Urothelium cell line (cell line): ENCODE measurements around the gene NR5A2.
"Not testable (repeated sequence)": the region's sequence is repeated elsewhere in the genome, so short reads cannot be mapped to it uniquely, and the experiment has no call there.

ENCODE experiments used
- DNase-seq: peaks from one replicate; pipeline ENCODE4 v3.0.0; 2011; ENCODE audit warnings: low spot score, mixed read lengths
- FAIRE-seq: peaks from 2 replicates; lab custom pipeline; 2011; peaks lifted over from hg19 to GRCh38; lab: Jason Lieb, UNC

The NR5A2 gene

DNA sequence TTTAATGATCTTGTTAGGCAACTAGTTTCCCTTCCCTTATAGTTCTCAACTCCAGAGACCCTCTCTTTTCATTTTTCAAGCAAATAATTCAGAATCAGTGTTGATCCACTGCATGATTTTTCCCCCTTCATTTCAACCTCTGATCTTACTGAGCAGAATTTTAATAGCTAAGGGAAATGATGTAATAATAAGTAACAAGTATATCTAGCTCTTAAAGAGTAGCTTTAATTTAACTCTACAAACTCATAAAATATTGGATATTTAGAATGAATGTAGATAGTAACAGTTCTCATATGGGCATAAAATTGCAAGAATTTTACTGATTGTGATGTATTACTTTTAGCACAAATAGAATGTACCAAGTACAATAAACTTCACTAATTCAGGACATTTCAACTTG, 130.2 kb downstream of the NR5A2 start:
- no peak for DNase-seq
- no peak for FAIRE-seq

DNA sequence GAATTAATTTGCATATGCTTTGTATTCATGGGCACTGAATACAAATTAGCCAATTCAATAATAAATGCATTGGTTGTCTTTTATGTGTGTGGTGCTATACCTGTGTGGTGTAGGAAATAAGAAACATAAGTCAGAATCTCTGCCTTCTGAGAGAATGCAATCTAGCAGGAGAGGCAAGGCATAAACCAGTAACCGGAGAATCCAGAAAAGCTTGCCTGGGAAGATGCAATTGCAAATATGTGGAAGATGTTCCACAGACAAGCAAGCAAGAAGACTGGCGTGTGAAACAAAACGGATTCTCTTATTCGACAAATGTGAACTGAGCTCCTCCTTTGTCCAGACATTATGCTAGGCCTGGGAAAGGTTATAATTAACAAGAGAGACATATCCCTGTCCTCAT, 134.3 kb downstream of the NR5A2 start:
- DNase-seq = no peak
- no peak for FAIRE-seq

DNA sequence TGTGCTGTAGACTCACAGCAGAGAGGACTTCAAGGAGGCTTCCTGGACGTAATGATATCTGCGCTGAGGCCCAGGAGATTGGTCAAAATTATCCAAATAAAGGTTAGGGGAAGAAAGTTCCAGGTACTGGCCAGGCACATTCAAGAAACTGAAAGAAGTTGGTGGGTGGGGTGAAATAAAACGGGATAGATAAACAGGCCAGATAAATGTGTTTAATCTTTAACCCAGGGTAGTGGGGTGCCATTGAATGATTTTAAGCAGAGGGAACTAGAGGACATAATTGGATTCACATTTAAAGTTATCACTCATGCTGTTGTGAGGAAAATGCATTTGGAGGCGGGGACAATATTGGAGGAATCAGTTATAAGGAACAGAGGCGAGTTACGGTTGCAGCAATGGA, 134.7 kb downstream of the NR5A2 start:
- DNase-seq (no peak), FAIRE-seq (no peak)

DNA sequence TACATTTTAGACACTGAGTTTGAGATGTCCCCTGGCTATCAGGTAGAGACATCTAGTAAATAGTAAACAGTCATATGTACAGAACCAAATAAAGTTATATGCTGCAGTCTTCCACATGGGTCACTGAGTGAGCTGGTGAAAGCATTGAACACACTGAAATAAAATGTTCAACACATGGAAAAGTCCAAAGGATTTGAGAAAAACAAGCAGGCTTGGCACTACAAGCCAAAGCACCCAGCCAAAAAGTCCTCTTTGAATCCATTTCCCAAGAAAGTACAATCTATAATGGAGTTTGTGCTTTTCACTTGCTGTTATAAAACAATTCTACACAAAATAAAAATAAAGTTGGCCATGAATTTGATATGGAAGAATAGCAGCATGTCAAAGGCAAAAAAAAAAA, 135.4 kb downstream of the NR5A2 start:
- FAIRE-seq (no peak), DNase-seq (no peak)

DNA sequence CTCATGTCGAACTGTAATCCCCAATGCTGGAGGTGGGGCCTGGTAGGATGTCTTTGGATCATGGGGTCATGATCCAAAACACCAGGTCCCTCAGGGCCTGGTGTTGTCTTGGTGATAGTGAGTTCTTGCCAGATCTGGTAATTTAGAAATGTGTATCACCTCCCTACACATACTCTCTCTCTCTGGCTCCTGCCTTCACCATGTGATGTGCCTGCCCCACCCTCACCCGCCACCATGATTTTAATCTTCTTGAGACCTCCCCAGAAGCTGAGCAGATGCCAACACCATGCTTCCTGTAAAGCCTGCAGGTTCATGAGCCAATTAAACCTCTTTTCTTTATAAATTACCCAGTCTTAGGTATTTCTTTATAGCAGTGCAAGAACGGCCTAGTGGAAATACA, 136.4 kb downstream of the NR5A2 start:
- DNase-seq = no peak

DNA sequence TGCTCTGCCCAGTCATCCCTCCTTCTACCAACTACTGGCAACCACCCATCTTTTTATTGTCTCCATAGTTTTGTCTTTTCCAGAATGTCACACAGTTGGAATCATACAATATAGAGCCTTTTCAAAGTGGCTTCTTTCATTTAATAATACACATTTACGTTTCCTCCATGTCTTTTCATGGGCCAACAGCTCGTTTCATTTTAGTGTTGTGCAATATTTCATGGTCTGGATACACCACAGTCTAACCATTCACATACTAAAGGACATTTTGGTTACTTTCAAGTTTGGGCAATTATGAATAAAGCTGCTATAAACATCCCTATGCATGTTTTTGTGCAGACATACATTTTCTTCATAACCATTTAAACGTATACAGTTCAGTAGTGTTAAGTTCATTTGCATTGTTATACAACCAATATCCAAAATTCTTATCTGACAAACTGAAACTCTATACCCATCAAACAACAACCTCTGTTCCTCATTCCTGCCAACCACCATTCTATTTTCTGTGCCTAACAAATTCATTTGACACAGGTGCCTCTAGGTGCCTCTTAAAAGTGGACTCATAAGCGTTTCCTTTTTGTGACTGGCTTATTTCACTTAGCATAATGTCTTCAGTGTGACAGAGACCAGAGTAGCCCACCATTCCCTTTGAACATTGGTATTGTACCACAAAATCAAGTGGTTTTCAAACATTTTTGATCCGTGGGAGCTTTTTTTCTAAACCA, 138.1 kb downstream of the NR5A2 start:
- FAIRE-seq = no peak
- DNase-seq = no peak

More for the DNA sequence above, 136.4 kb downstream of the NR5A2 start:
- FAIRE-seq = no peak

DNA sequence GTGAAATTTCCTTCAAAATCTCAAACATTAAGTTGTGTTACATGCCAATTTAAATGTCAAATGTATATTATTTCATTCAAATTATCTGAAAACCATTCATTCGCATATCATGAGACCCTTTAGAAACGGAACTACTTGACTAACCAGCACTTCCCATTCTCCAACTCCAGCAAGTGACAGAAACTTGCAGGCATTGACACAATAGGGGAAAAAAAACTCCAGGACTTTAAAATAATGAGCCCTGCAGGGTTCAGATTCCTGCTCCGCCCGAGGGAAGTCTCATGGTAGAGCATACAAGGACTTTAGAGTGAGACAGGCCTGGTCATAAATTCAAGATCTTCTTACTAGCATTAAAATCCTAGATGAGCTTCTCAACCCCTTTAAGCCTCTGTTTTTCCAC, 138.9 kb downstream of the NR5A2 start:
- FAIRE-seq = no peak
- DNase-seq = no peak

DNA sequence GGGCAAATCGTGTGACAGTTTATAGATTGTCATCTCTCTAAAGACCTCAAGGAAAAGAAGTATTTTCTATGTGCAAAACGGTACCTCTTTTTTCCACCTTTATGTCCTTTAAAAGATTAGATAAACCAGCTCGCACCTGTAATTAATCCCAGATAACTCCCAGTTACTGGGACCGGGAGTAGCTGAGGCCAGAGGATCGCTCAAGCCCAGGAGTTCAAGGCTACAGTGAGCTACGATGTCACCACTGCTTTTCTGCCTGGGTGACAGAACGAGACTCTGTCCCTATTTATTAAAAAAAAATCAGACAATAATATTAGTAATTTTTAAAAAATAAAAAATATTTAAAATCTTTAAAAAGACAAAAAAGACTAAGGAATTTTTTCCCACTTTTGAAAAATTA, 141.4 kb downstream of the NR5A2 start:
- DNase-seq = no peak
- FAIRE-seq = no peak

DNA sequence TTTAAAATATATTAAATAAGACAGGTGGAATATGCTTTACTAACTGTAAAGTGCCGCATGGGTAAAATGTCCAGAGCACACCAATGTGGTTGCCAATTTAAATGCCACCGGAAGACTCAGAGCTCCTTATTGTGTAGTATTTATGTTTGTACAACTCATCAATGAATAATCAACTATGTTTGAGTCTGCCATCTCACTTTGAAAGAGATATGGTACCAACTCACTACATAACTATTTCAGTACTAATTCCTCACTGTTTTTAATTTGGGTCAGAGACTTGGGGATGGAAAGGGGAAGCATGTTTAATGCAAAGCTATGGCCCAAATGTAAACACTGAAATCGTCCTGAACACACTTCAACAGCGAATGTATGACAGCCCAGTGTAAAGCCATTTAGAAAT, 144.8 kb downstream of the NR5A2 start:
- DNase-seq (no peak), FAIRE-seq (no peak)

DNA sequence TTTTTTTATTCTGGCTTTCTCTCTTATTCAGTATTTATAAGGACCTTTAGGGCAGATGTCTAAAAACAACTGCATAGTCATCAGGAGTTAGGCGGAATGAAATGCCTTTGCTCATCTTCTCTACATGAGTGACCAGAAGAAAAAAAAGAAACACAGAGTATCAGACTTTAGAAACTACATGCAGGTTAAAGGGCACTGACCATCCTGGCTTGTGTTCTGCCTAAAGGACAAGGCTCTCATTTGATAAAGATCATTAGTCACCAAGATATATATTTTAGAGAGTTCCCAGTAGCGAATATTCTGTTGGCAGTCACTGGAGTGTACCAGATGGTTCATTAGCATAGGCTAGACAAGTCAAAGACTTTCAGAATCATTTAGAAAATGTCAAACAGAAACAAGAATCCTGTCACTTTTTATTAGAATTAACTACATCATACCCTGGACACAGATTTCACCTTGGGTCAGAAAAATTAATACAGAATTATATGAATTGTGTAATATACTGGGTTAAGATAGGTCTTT, 145.6 kb downstream of the NR5A2 start:
- no peak for DNase-seq
- no peak for FAIRE-seq

DNA sequence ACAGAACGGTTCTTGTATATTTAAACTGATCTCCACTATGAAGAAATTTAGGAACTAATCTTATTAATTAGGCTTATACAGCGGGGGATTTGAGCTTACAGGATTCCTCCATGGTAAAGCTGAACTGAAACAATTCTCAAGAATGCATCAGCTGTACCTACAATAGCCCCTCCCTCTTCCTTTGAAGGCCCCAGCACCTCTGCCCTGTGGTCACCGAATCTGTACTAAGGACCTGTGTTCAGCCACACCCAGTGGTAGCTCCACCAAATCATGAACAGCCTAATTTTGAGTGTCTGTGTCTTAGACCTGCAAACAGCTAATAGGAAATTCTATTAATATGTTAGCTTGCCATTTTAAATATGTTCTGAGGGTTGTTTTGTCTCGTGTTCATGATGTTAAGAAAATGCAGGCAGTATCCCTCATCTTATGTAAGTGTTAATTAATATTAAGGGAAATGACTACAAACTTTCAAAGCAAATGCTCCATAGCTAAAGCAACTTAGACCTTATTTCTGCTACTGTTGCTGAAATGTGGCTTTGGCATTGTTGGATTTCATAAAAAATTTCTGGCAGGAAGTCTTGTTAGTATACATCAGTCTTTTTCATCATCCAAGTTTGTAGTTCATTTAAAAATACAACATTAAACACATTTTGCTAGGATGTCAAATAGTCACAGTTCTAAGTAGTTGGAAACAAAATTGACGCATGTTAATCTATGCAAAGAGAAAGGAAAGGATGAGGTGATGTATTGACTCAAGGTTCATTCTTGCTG, 147.2 kb downstream of the NR5A2 start:
- DNase-seq = no peak
- FAIRE-seq = no peak

DNA sequence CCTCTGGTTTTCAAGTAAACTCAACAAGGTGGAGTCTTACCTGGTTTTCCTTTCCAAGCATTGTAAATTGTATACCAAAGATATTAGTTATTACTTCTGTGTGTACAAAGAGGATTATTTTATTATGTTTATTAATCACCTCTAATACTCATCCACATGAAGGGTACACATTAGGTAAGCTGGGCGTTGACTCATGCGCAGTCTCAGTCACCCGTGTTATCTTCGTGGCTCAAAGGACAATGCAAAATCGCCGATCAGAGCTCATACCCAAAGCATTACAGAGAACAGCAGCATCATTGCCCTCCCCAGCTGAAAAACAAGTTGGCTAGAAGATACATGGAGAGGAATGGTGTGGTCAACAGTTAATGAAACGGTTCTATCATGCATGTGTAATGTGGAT, 148.7 kb downstream of the NR5A2 start:
- DNase-seq (no peak), FAIRE-seq (no peak)

DNA sequence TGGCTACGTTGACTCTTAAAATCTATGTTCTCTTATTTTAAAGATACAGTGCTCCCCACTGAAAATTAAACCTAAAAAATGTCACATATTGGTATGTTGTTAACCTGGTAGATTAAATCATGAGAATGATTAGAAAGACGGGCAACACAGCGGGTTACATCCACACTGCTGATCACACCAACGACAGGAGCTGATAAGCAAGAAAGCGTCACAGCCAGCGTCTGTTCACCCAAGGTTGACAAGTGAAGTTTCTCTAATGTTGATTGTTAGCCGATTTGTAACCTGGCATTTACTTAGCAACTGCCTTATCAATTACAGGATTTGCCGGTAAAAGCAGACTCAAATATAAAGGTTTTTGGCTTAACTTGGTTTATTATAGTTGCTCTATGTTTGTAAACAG, 149.3 kb downstream of the NR5A2 start:
- no peak for DNase-seq
- FAIRE-seq = no peak

DNA sequence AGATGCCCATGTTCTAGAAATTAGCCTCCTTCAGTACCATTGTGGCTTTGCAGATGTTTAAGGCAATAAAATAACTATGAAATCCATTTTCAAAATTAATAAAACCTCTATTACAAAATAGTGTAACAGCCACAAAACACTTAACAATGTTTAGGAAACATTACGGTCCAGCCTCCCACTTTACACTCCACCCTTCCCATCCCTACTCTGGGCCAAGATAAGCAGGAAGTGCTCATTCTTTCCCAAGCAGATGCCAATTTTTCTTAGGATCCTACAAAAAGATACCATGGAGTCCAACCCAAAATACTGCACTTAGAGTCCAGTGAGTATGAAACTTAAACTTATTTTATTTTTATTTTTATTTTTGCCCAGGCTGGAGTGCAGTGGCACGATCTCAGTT, 150.8 kb downstream of the NR5A2 start:
- FAIRE-seq (no peak), DNase-seq (no peak)

DNA sequence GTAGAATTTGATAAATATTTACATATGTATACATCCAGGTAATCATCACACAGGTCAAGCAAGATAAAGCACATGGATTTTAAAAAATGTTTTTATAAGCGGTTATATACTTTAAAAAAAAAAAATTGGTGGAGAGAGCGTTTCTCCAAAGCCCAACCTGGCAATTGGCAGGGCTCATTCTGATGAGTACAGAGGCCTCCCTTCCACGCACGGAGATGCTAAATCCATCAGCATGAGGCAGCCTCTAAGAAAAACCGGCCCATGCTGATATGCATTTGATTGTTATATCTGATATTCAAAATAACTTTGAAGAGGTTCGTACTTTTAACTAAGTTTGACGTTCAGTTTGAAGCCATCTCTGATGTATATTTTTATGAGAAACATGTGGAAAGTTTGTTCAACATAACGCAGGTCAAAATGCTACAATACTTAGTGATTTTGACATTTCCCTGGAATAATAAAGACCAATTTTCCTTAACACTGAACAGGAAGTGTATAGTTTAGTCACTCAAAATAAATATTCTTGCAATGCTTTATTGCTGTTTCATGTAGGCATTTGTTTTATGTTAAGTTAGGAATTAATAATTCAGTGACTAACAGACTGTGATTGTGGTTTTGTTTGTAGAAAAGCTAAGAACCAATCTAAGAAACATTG, 151.7 kb downstream of the NR5A2 start:
- DNase-seq (no peak), FAIRE-seq (no peak)

DNA sequence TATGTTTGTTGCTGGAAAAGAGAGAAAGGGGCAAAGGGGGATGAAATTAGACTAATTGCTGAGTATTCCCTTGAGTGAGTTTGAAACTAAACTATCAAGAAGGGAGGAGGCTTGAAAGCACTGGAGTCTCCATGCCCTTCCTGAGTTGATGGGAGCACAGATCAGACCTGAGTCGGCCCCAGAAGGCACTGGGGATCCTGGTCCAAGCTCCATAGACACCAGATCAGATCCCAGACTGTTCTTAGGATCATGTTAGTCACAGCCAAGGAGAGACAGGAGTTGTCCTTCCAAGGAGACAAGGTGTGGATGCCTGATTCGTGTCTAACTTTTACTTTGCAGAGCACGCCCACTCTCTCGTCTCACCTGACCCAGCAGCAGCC, 152.3 kb downstream of the NR5A2 start:
- no peak for FAIRE-seq
- no peak for DNase-seq

DNA sequence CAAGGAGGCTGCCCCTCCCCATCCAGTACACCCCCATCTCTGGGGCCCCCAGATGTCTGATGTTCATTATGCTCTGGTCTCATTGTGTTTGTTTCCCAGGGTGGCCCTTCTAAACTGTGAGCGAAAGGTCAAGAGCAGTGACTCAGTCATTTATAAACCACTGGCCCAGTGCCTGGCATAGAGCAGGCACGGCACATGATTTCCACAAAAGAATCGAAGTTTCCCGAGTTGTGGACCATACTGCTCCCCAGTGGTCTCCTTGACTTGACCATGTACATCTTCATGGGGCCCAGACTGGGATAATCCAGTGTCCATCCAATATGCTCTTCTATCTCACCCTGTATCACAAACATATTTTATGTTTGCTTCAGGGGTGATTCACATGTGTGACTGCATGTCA, 153.3 kb downstream of the NR5A2 start:
- FAIRE-seq (no peak), DNase-seq (peak; percentile 27)

DNA sequence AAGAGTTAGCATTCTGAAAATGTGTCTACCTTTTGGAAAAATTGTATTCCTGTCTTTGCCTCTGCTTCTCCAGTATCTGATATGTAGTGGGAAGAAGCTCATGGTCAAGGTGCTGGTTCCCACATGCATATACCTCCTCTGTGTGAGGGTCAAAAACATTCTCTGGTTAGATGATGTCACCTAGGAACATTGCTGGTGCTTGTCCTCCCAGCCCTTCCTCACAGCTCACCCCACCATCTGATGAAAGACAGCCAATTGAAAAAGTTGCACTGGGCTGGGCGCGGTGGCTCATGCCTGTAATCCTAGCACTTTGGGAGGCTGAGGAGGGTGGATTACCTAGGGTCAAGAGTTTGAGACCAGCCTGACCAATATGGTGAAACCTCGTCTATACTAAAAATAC, 154.4 kb downstream of the NR5A2 start:
- DNase-seq (no peak), FAIRE-seq (no peak)

DNA sequence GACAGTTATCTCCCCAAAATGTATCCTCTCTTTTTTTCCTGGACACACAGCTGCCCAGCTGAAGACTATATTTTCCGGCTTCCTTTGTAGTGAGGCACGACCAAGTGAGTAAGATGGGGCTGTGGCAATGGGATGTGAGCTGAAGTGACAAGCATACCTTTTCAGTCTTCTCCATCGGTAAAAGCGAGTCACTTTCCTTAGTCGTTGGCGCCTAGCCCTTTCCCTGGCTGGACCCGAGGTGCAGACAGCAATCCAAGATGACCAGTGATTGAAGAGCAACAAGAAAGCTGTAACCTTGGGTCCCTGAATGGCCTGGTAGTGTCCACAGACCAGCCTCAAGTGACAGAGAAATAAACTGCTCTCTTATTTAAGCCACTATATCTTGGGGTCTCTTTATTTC, 155.2 kb downstream of the NR5A2 start:
- FAIRE-seq (no peak), DNase-seq (no peak)

DNA sequence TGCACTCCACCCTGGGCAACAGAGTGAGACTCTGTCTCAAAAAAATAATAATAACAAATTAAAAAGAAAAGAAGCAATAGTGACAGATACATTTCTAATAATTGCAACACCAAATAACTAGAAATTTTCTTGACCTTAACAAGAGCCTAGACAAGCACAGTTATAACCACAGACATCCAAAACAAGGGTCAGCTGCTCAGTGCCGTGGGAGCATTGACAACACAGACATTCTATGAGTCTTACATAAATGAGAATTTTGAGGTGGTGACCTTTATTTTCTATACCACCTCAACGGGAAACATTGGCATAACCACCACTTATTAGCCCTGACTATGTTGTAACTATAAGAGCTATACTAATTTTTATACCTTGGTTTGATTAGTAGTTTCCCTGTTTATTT, 156.1 kb downstream of the NR5A2 start:
- DNase-seq (no peak), FAIRE-seq (no peak)

DNA sequence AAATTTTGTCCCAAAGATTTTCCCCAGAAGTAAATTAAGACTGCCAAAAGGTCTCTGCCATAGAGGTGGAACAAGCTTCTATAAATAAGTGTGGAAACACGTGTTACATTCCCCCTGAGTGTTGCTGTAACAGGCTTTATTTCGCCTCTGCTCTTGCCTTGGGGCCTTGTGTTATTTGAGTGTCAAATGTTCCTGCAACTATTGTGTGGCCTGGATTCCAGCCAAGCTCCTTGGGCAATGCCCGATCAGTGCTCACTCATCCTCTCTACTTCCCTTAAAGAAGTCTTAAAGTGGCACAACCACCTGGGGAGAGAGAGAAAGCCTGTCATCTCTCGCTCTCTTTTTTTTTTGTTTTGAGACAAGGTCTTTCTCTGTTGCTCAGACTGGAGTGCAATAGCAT, 156.7 kb downstream of the NR5A2 start:
- FAIRE-seq = no peak
- peak; percentile 80 for DNase-seq

DNA sequence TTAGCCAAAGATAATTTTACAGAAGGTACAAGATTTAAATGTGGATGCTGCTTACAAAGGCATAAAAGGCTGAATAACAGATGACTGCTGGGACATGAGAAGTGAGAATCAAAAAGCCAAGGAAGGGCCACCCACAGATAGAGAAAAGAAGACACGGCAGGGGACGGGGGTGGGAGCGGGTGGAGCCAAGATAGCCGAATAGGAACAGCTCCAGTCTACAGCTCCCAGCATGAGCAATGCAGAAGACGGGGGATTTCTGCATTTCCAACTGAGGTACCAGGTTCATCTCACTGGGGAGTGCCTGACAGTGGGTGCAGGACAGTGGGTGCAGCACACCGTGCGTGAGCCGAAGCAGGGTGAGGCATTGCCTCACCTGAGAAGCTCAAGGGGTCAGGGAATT, 157.7 kb downstream of the NR5A2 start:
- not testable (repeated sequence) for DNase-seq, FAIRE-seq
